Measurements from ENCODE around the gene TEX13A. TPM values are rescaled to one million over a fixed set of nuclear protein-coding genes. Genes with fewer than 3 reads are reported as not detected.

TEX13A gene
- total RNA-seq, 1 experiment from 2014 or later: 0.17 TPM

- TF ChIP-seq, protein P1, sequence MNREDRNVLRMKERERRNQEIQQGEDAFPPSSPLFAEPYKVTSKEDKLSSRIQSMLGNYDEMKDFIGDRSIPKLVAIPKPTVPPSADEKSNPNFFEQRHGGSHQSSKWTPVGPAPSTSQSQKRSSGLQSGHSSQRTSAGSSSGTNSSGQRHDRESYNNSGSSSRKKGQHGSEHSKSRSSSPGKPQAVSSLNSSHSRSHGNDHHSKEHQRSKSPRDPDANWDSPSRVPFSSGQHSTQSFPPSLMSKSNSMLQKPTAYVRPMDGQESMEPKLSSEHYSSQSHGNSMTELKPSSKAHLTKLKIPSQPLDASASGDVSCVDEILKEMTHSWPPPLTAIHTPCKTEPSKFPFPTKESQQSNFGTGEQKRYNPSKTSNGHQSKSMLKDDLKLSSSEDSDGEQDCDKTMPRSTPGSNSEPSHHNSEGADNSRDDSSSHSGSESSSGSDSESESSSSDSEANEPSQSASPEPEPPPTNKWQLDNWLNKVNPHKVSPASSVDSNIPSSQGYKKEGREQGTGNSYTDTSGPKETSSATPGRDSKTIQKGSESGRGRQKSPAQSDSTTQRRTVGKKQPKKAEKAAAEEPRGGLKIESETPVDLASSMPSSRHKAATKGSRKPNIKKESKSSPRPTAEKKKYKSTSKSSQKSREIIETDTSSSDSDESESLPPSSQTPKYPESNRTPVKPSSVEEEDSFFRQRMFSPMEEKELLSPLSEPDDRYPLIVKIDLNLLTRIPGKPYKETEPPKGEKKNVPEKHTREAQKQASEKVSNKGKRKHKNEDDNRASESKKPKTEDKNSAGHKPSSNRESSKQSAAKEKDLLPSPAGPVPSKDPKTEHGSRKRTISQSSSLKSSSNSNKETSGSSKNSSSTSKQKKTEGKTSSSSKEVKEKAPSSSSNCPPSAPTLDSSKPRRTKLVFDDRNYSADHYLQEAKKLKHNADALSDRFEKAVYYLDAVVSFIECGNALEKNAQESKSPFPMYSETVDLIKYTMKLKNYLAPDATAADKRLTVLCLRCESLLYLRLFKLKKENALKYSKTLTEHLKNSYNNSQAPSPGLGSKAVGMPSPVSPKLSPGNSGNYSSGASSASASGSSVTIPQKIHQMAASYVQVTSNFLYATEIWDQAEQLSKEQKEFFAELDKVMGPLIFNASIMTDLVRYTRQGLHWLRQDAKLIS (CRISPR knock-in tag; IDR thresholded peaks at IDR 0.05; ENCODE audit: borderline replicate concordance): no peak
- TF ChIP-seq TEAD4 (CRISPR knock-in tag; IDR thresholded peaks at IDR 0.05): no peak
Observed at GRCh38 chrX:105221374-105221773, 880 bp upstream of the TEX13A start (continued).

DNA sequence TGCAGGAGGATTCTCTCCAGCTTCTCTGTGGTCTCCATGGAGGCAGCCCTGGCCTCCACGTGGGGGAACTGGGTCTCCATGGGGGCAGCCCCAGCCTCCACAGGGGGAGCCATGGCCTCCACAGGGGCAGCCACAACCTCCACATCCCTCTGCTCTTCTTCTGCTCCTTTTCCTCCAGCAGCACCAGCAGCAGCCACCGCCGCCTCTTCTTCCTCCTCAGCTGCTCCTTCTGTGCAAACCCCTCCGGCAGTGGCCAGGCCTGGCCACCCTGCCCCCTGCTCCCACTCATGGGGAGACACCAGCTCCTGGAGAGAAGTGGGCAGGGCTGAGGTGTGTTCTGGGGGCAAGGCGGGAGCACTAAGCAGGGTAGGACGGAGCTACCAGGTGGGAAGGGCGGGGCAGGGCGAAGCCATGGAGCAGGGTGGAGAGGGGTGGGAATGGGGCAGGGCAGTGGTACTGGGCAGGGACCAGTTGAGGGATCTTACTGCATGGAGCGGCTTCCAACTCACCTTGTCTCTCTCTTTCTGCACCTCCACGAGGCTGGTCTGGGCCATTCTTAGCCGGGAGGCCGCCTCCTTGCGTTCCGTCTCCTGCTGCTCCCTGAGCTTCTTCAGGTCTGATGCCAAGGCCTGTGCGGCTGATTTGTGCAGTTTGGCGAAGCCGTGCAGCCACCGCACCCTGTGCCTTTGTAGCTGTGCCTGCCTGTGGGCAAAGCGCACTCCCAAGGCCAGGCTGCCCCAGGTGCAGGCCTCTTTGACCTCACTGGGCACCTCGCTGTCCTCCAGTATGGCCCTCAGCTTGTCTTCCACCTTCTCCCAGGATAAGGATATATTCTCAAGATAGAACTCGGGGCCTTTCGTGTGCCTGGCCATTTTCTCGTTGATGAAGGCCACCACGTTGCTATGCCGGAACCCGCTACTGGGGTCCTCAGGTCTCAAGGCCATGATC lies 766 bp downstream of the TEX13A start:
- H3K27me3 Mint-ChIP-seq (ENCODE audit: low read depth): no peaks in the 10 kb centered on the region
- no peak overlapping the region for H3K4me3 Mint-ChIP-seq
- CTCF ChIA-PET: no interaction called here
- peaks cover 9% of the 10 kb centered on the region for H3K36me3 Mint-ChIP-seq
- no peak for DNase-seq (ENCODE audit: low spot score)
- H3K4me1 Mint-ChIP-seq: peaks cover 11% of the 10 kb centered on the region
- POLR2A ChIA-PET: no interaction called here
- ATAC-seq: no peak
- peaks cover 14% of the 10 kb centered on the region for H3K9me3 Mint-ChIP-seq
- no peak for TF ChIP-seq PRDM15 (CRISPR knock-in tag; IDR thresholded peaks at IDR 0.05)
- H3K27ac Mint-ChIP-seq: no peak overlapping the region

GRCh38 chrX:105211066-105211575 lies 9.4 kb downstream of the TEX13A start:
- no peak overlapping the region for H3K27ac Mint-ChIP-seq
- DNase-seq (ENCODE audit: low spot score): no peak
- H3K27me3 Mint-ChIP-seq (ENCODE audit: low read depth): no peaks in the 10 kb centered on the region
- ChIA-PET POLR2A (no interaction called here), CTCF (no interaction called here)
- ATAC-seq: no peak
- no peaks in the 10 kb centered on the region; the same call in 1 of the 2 replicates for H3K4me1 Mint-ChIP-seq
- H3K9me3 Mint-ChIP-seq: peaks cover 12% of the 10 kb centered on the region; the same call in 1 of the 2 replicates
- 0 out of 2 replicates have a peak, but pooled peaks cover 3% of the 10 kb centered on the region for H3K36me3 Mint-ChIP-seq
- no peak overlapping the region for H3K4me3 Mint-ChIP-seq
- no peak for TF ChIP-seq FOXJ3 (CRISPR knock-in tag; IDR thresholded peaks at IDR 0.05; ENCODE audit: borderline replicate concordance)
- TF ChIP-seq FOXP1 (CRISPR knock-in tag; IDR thresholded peaks at IDR 0.05; ENCODE audit: borderline replicate concordance): no peak
- TF ChIP-seq OVOL2 (CRISPR knock-in tag; IDR thresholded peaks at IDR 0.05; ENCODE audit: borderline replicate concordance): no peak
- TF ChIP-seq, protein P2, sequence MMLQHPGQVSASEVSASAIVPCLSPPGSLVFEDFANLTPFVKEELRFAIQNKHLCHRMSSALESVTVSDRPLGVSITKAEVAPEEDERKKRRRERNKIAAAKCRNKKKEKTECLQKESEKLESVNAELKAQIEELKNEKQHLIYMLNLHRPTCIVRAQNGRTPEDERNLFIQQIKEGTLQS (CRISPR knock-in tag; conservative IDR thresholded peaks at IDR 0.05): no peak
- TF ChIP-seq EMX1 (CRISPR knock-in tag; IDR thresholded peaks at IDR 0.05): no peak
- TF ChIP-seq ZNF423 (CRISPR knock-in tag; IDR thresholded peaks at IDR 0.05): no peak
- TF ChIP-seq ETV6 (CRISPR knock-in tag; IDR thresholded peaks at IDR 0.05): no peak
- TF ChIP-seq, protein P3, sequence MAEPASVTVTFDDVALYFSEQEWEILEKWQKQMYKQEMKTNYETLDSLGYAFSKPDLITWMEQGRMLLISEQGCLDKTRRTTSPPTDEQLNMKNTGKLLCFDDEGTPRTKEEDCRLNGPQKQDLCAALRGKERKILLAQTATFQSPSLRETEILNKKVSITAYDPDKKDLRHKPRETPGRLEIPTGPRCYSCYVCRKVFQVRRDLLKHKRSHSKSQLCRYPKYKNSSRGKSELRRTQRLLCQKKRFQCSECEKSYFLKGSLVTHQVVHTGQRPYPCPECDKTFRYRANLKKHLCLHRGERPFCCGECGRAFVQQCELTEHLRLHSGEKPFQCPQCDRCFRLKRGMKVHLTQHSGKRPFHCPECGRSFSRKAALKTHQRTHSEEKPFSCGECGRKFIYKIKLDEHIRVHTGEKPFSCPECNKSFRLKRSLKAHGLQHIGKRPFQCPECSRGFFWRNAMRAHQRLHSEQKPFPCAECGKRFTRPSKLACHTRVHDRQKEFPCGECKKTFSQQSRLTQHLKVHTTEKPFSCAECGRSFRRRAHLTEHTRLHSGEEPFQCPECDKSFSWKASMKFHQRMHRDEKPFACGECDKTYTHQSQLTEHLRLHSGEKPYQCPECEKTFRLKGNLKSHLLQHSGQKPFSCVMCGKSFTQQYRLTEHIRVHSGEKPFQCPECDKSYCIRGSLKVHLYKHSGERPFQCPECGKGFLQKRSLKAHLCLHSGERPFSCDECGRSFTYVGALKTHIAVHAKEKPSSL (CRISPR knock-in tag; conservative IDR thresholded peaks at IDR 0.05): no peak

Data from WTC11 (cell line).